HepG2 (cell line): ENCODE measurements around the gene GFPT1. TPM values are rescaled to one million over a fixed set of nuclear protein-coding genes. Genes with fewer than 3 reads are reported as not detected.

ENCODE experiments used
- ARHGAP35 ChIP-seq: sonication (generic); formaldehyde crosslinking; IDR thresholded peaks from 2 replicates; pipeline ENCODE4 v1.9.0; 2022; ENCODE audit warnings: mild to moderate bottlenecking, inconsistent platforms, moderate library complexity, missing genetic modification reagents, borderline replicate concordance
- BRD4 ChIP-seq: sonication (generic); formaldehyde crosslinking; IDR thresholded peaks from 2 replicates; pipeline ENCODE4 v1.4.0; 2020; ENCODE audit warnings: missing genetic modification reagents
- ELF1 ChIP-seq: sonication (generic); formaldehyde crosslinking; IDR thresholded peaks from 2 replicates; pipeline ENCODE4 v1.4.0; 2020; ENCODE audit warnings: missing genetic modification reagents
- ELF3 ChIP-seq: IDR thresholded peaks from 2 replicates; pipeline ENCODE4 v1.6.1; 2016; ENCODE audit warnings: missing genetic modification reagents, missing compliant biosample characterization
- JUN ChIP-seq: sonication (generic); formaldehyde crosslinking; IDR thresholded peaks from 2 replicates; pipeline ENCODE4 v1.4.0; 2020; ENCODE audit warnings: mild to moderate bottlenecking, missing genetic modification reagents
- MIXL1 ChIP-seq: IDR thresholded peaks from 2 replicates; pipeline ENCODE4 v1.6.1; 2016
- NONO ChIP-seq, 2 experiments: fragments of 450-650 bp in 1 of 2; sonication (generic) in 1 of 2; formaldehyde crosslinking in 1 of 2; IDR thresholded peaks in 1 of 2; conservative IDR thresholded peaks in 1 of 2; 2 replicates each; pipeline versions ENCODE4 v1.6.1 to v1.8.0; 2017 to 2022; ENCODE audit warnings: mild to moderate bottlenecking in 1 of 2, missing genetic modification reagents in 1 of 2, moderate library complexity in 1 of 2
- PTBP1 ChIP-seq: fragments of 200-400 bp; formaldehyde crosslinking; IDR thresholded peaks from 2 replicates; pipeline ENCODE4 v1.6.1; 2018; ENCODE audit warnings: low read length, low read depth; ENCODE audit not compliant: poor library complexity, severe bottlenecking
- SAFB2 ChIP-seq: sonication (generic); formaldehyde crosslinking; IDR thresholded peaks from 2 replicates; pipeline ENCODE4 v1.5.1; 2020; ENCODE audit warnings: missing genetic modification reagents, low read depth, mild to moderate bottlenecking, borderline replicate concordance
- SAP130 ChIP-seq: IDR thresholded peaks from 2 replicates; pipeline ENCODE4 v1.6.1; 2016; ENCODE audit warnings: low read depth
- SNRNP70 ChIP-seq: fragments of 200-400 bp; formaldehyde crosslinking; IDR thresholded peaks from 2 replicates; pipeline ENCODE4 v1.6.1; 2017; ENCODE audit warnings: mild to moderate bottlenecking, low read depth, low read length, moderate library complexity
- SSRP1 ChIP-seq: IDR thresholded peaks from 2 replicates; pipeline ENCODE4 v1.6.1; 2016; ENCODE audit warnings: control low read depth
- ZNF430 ChIP-seq: sonication (generic); formaldehyde crosslinking; IDR thresholded peaks from 2 replicates; pipeline ENCODE4 v1.9.0; 2021; ENCODE audit warnings: mild to moderate bottlenecking, missing genetic modification reagents
- ZNF501 ChIP-seq: sonication (generic); formaldehyde crosslinking; IDR thresholded peaks from 2 replicates; pipeline ENCODE4 v1.5.1; 2020; ENCODE audit warnings: mild to moderate bottlenecking, moderate library complexity, missing genetic modification reagents
- ZNF772 ChIP-seq: sonication (generic); formaldehyde crosslinking; IDR thresholded peaks from 2 replicates; pipeline ENCODE4 v1.5.0; 2020; ENCODE audit warnings: mild to moderate bottlenecking, missing genetic modification reagents
- ZNF781 ChIP-seq: sonication (generic); formaldehyde crosslinking; IDR thresholded peaks from 2 replicates; pipeline ENCODE4 v1.5.1; 2020; ENCODE audit warnings: borderline replicate concordance, mild to moderate bottlenecking, missing genetic modification reagents; ENCODE audit errors: not compliant biosample characterization
- polyA plus RNA-seq, 8 experiments: library from polyadenylated mRNA; depleted of rRNA in 3 of 8; stranded (reverse) in 7 of 8; unstranded in 1 of 8; fragments of >200 nt; fragmentation: Illumina TruSeq in 4 of 8; extraction: Trizol in 4 of 8; gene quantifications; 2 replicates each; pipeline versions ENCODE4 v1.2.1 to v1.2.3, GENCODE V29; 2011 to 2016; ENCODE audit warnings: low read depth in 4 of 8, missing spikeins in 1 of 8, mixed read lengths in 1 of 8; ENCODE audit not compliant: insufficient read depth in 1 of 8
- total RNA-seq, 5 experiments: library from RNA; depleted of rRNA; stranded (reverse); fragments of >200 nt; fragmentation: Illumina TruSeq; extraction: Trizol; gene quantifications; 2 replicates each; pipeline ENCODE4 v1.2.3, GENCODE V29; 2016; ENCODE audit warnings: low read depth in 1 of 5
- TF ChIP-seq, protein P1 (sequence below): sonication (generic); formaldehyde crosslinking; IDR thresholded peaks from 2 replicates; pipeline ENCODE4 v1.4.0; 2020; ENCODE audit warnings: mild to moderate bottlenecking, missing genetic modification reagents
- TF ChIP-seq, protein P2 (sequence below): sonication (generic); formaldehyde crosslinking; IDR thresholded peaks from 2 replicates; pipeline ENCODE4 v1.4.0; 2020; ENCODE audit warnings: missing genetic modification reagents
- TF ChIP-seq, protein P3 (sequence below): sonication (generic); formaldehyde crosslinking; IDR thresholded peaks from 2 replicates; pipeline ENCODE4 v1.8.0; 2022; ENCODE audit warnings: low read depth, missing genetic modification reagents

Gene GFPT1
- total and polyA plus RNA-seq, 2 of the 13 experiments (the other 11 are each of a cell fraction or from before 2014, with no cell fraction given), result 24.0 to 84.9 TPM

DNA sequence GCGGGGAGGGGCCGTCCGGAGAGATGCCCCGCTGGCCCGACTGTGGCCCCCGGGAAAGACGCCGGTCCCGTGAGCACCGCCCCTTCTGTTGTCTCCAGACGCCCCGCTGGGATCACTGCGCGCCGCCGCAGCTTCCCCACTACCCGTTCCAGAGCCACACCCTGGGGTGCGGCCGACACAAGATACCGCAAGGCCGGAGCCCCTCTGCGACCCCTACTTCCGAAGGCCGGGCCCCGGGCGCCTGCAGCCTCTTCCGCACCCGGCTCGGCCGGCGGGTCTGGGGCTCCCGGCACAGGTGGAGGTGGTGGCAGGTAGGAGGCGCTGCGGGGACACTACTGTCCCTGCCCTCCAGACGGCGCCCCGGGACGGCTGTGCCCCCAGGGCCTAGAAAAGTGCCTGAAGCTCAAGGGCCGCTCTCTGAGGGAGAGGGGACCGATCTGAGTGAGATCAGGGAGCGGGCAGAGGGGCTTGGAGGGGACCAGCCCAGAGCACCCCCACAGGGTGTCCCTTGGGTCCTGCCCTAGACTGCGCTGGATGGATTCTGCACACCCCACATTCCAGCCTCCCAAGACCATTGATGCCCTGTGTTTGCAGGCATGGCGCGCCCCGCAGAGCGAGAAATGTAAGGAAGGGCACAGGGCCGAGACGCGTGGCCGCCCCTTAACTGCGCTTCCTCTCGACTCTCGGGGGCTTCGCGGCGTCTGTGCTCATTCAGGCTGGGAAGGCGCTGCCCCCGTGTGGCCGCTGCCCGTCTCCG is 80.0 kb downstream of the GFPT1 start (continued):
- TF ChIP-seq, protein P1, sequence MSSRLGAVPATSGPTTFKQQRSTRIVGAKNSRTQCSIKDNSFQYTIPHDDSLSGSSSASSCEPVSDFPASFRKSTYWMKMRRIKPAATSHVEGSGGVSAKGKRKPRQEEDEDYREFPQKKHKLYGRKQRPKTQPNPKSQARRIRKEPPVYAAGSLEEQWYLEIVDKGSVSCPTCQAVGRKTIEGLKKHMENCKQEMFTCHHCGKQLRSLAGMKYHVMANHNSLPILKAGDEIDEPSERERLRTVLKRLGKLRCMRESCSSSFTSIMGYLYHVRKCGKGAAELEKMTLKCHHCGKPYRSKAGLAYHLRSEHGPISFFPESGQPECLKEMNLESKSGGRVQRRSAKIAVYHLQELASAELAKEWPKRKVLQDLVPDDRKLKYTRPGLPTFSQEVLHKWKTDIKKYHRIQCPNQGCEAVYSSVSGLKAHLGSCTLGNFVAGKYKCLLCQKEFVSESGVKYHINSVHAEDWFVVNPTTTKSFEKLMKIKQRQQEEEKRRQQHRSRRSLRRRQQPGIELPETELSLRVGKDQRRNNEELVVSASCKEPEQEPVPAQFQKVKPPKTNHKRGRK, result no peak; the same call in 1 of the 2 replicates
- peak; percentile 48; the same call in 1 of the 2 replicates for TF ChIP-seq ELF3 (CRISPR knock-in tag)
- no peak for TF ChIP-seq SAFB2 (CRISPR knock-in tag)
- 0 out of 2 replicates have a peak, but pooled peaks have one; percentile 28 for TF ChIP-seq ZNF430
- TF ChIP-seq, protein P2, sequence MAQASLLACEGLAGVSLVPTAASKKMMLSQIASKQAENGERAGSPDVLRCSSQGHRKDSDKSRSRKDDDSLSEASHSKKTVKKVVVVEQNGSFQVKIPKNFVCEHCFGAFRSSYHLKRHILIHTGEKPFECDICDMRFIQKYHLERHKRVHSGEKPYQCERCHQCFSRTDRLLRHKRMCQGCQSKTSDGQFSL (CRISPR knock-in tag), result peak; percentile 88; the same call in 1 of the 2 replicates
- TF ChIP-seq ZNF772 (CRISPR knock-in tag), result peak; percentile 56; the same call in 1 of the 2 replicates
- TF ChIP-seq SAP130 (CRISPR knock-in tag), result no peak
- TF ChIP-seq NONO (IDR thresholded peaks at IDR 0.05), result no peak
- TF ChIP-seq NONO (CRISPR knock-in tag; conservative IDR thresholded peaks at IDR 0.05), result peak; percentile 79
- TF ChIP-seq ELF1 (CRISPR knock-in tag), result 0 out of 2 replicates have a peak, but pooled peaks have one; percentile 36
- TF ChIP-seq PTBP1, result peak; percentile 14
- no peak for TF ChIP-seq SNRNP70
- peak; percentile 61; the same call in 1 of the 2 replicates for TF ChIP-seq ZNF501 (CRISPR knock-in tag)
- TF ChIP-seq MIXL1 (CRISPR knock-in tag), result no peak
- peak; percentile 77; the same call in 1 of the 2 replicates for TF ChIP-seq BRD4 (CRISPR knock-in tag)
- TF ChIP-seq ARHGAP35 (CRISPR knock-in tag), result 0 out of 2 replicates have a peak, but pooled peaks have one; percentile 30
- TF ChIP-seq JUN (CRISPR knock-in tag), result peak; percentile 66; the same call in 1 of the 2 replicates
- TF ChIP-seq, protein P3, sequence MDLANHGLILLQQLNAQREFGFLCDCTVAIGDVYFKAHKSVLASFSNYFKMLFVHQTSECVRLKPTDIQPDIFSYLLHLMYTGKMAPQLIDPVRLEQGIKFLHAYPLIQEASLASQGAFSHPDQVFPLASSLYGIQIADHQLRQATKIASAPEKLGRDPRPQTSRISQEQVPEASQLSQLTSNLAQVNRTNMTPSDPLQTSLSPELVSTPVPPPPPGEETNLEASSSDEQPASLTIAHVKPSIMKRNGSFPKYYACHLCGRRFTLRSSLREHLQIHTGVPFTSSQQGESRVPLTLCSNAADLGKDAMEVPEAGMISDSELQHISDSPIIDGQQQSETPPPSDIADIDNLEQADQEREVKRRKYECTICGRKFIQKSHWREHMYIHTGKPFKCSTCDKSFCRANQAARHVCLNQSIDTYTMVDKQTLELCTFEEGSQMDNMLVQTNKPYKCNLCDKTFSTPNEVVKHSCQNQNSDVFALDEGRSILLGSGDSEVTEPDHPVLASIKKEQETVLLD (CRISPR knock-in tag), result no peak
- TF ChIP-seq ZNF781 (CRISPR knock-in tag), result peak; percentile 45
- TF ChIP-seq SSRP1 (CRISPR knock-in tag), result 0 out of 2 replicates have a peak, but pooled peaks have one; percentile 57
